HG03064 (cell line): Measurements from ENCODE around the gene SHCBP1L.
"Not testable (repeated sequence)": the region's sequence is repeated elsewhere in the genome, so short reads cannot be mapped to it uniquely, and the experiment has no call there.

ENCODE experiments used
- ATAC-seq: cut with Tn5 transposase; IDR thresholded peaks from one replicate; pipeline ENCODE4 v1.9.1; 2021; ENCODE audit warnings: low read depth; ENCODE audit not compliant: unreplicated experiment

The SHCBP1L gene

GRCh38 chr1:182901946-182902345 lies 51.0 kb downstream of the SHCBP1L start:
- not testable (repeated sequence) for ATAC-seq

- no peak for ATAC-seq
Measured at GRCh38 chr1:182897696-182898095, 55.3 kb downstream of the SHCBP1L start.

- ATAC-seq = no peak
Measured at GRCh38 chr1:182890927-182891610, 61.9 kb downstream of the SHCBP1L start.

GRCh38 chr1:182889997-182890396 lies 63.0 kb downstream of the SHCBP1L start:
- no peak for ATAC-seq

GRCh38 chr1:182888736-182889531 lies 64.0 kb downstream of the SHCBP1L start:
- no peak for ATAC-seq

GRCh38 chr1:182886985-182887384 lies 66.0 kb downstream of the SHCBP1L start:
- ATAC-seq = no peak

GRCh38 chr1:182885591-182885990 lies 67.4 kb downstream of the SHCBP1L start:
- no peak for ATAC-seq

GRCh38 chr1:182884872-182885271 lies 68.1 kb downstream of the SHCBP1L start:
- ATAC-seq = no peak

- no peak for ATAC-seq
Measured at GRCh38 chr1:182877842-182878241, 75.1 kb downstream of the SHCBP1L start.

GRCh38 chr1:182877331-182877730 lies 75.6 kb downstream of the SHCBP1L start:
- ATAC-seq = no peak

GRCh38 chr1:182875889-182876288 lies 77.1 kb downstream of the SHCBP1L start:
- ATAC-seq = no peak

- ATAC-seq = no peak
Measured at GRCh38 chr1:182872881-182873280, 80.1 kb downstream of the SHCBP1L start.

- ATAC-seq = no peak
Measured at GRCh38 chr1:182869241-182869666, 83.7 kb downstream of the SHCBP1L start.

- no peak for ATAC-seq
Measured at GRCh38 chr1:182867861-182868260, 85.1 kb downstream of the SHCBP1L start.

- ATAC-seq = no peak
Measured at GRCh38 chr1:182863940-182864339, 89.0 kb downstream of the SHCBP1L start.

- no peak for ATAC-seq
Measured at GRCh38 chr1:182862827-182863226, 90.1 kb downstream of the SHCBP1L start.

- no peak for ATAC-seq
Measured at GRCh38 chr1:182861994-182862393, 91.0 kb downstream of the SHCBP1L start.

- no peak for ATAC-seq
Measured at GRCh38 chr1:182860658-182861057, 92.3 kb downstream of the SHCBP1L start.

- no peak for ATAC-seq
Measured at GRCh38 chr1:182857212-182857611, 95.8 kb downstream of the SHCBP1L start.

- no peak for ATAC-seq
Measured at GRCh38 chr1:182855911-182856310, 97.1 kb downstream of the SHCBP1L start.

GRCh38 chr1:182851825-182852224 lies 101.1 kb downstream of the SHCBP1L start:
- no peak for ATAC-seq

- ATAC-seq = no peak
Measured at GRCh38 chr1:182850319-182850718, 102.6 kb downstream of the SHCBP1L start.
